HUES6 (cell line): ENCODE data around the gene GPR68.

Experiments
- H3K27ac ChIP-seq: 2 replicates; pipeline ENCODE4 v1.7.0; 2013; ENCODE audit warnings: low read depth, mild to moderate bottlenecking, low read length, inconsistent platforms
- H3K27me3 ChIP-seq: 2 replicates; pipeline ENCODE4 v1.6.1; 2013; ENCODE audit warnings: low read length; ENCODE audit not compliant: control insufficient read depth, insufficient read depth
- H3K36me3 ChIP-seq: 2 replicates; pipeline ENCODE4 v1.6.1; 2013; ENCODE audit warnings: low read length; ENCODE audit not compliant: control insufficient read depth, insufficient read depth
- H3K4me1 ChIP-seq: 2 replicates; pipeline ENCODE4 v1.6.1; 2013; ENCODE audit warnings: low read length; ENCODE audit not compliant: control insufficient read depth, insufficient read depth
- H3K4me3 ChIP-seq: 2 replicates; pipeline ENCODE4 v1.5.1; 2013; ENCODE audit warnings: low read depth, low read length
- H3K9ac ChIP-seq: one replicate; pipeline ENCODE4 v1.6.1; 2013; ENCODE audit warnings: mild to moderate bottlenecking, low read length
- H3K9me3 ChIP-seq: 2 replicates; pipeline ENCODE4 v1.6.1; 2013; ENCODE audit warnings: low read depth, low read length; ENCODE audit not compliant: control insufficient read depth, insufficient read depth

The GPR68 gene

GRCh38 chr14:91235841-91236240, 8.7 kb downstream of the GPR68 start:
- H3K36me3 ChIP-seq = no peaks in the 10 kb centered on the region
- H3K27me3 ChIP-seq = no peaks in the 10 kb centered on the region
- no peak overlapping the region for H3K27ac ChIP-seq
- no peak overlapping the region for H3K9ac ChIP-seq
- H3K4me1 ChIP-seq = no peaks in the 10 kb centered on the region
- H3K4me3 ChIP-seq = no peak overlapping the region
- H3K9me3 ChIP-seq = no peaks in the 10 kb centered on the region

GRCh38 chr14:91234791-91235114, 9.8 kb downstream of the GPR68 start:
- H3K36me3 ChIP-seq = no peaks in the 10 kb centered on the region
- H3K4me3 ChIP-seq = no peak overlapping the region
- H3K9me3 ChIP-seq = 0 out of 2 replicates have a peak, but pooled peaks cover 4% of the 10 kb centered on the region
- H3K27ac ChIP-seq = no peak overlapping the region
- no peaks in the 10 kb centered on the region for H3K4me1 ChIP-seq
- no peak overlapping the region for H3K9ac ChIP-seq
- H3K27me3 ChIP-seq = no peaks in the 10 kb centered on the region

GRCh38 chr14:91233936-91234790, 10.3 kb downstream of the GPR68 start:
- Histone ChIP-seq H3K36me3 (no peaks in the 10 kb centered on the region), H3K27ac (no peak overlapping the region), H3K27me3 (no peaks in the 10 kb centered on the region), H3K4me3 (no peak overlapping the region), H3K4me1 (no peaks in the 10 kb centered on the region), H3K9me3 (0 out of 2 replicates have a peak, but pooled peaks cover 4% of the 10 kb centered on the region), H3K9ac (no peak overlapping the region)

GRCh38 chr14:91232603-91233002, 11.9 kb downstream of the GPR68 start:
- no peaks in the 10 kb centered on the region for H3K36me3 ChIP-seq
- no peaks in the 10 kb centered on the region for H3K27me3 ChIP-seq
- no peak overlapping the region for H3K27ac ChIP-seq
- H3K4me3 ChIP-seq = no peak overlapping the region
- no peak overlapping the region for H3K9ac ChIP-seq
- H3K4me1 ChIP-seq = peaks cover 7% of the 10 kb centered on the region
- 0 out of 2 replicates have a peak, but pooled peaks cover 4% of the 10 kb centered on the region for H3K9me3 ChIP-seq

- Histone ChIP-seq H3K27ac (no peak overlapping the region), H3K9me3 (0 out of 2 replicates have a peak, but pooled peaks cover 4% of the 10 kb centered on the region), H3K4me3 (no peak overlapping the region), H3K4me1 (peaks cover 7% of the 10 kb centered on the region), H3K36me3 (no peaks in the 10 kb centered on the region), H3K9ac (no peak overlapping the region), H3K27me3 (no peaks in the 10 kb centered on the region)
Measured at GRCh38 chr14:91232052-91232451, 12.5 kb downstream of the GPR68 start.

GRCh38 chr14:91231446-91231845, 13.1 kb downstream of the GPR68 start:
- Histone ChIP-seq H3K9me3 (0 out of 2 replicates have a peak, but pooled peaks cover 4% of the 10 kb centered on the region), H3K27me3 (no peaks in the 10 kb centered on the region), H3K4me3 (no peak overlapping the region), H3K9ac (no peak overlapping the region), H3K36me3 (no peaks in the 10 kb centered on the region), H3K27ac (no peak overlapping the region), H3K4me1 (peaks cover 7% of the 10 kb centered on the region)

GRCh38 chr14:91230397-91231035, 14.0 kb downstream of the GPR68 start:
- Histone ChIP-seq H3K27ac (no peak overlapping the region), H3K9ac (no peak overlapping the region), H3K4me1 (peaks cover 7% of the 10 kb centered on the region)

GRCh38 chr14:91229743-91230200, 14.7 kb downstream of the GPR68 start:
- peaks cover 7% of the 10 kb centered on the region for H3K4me1 ChIP-seq
- no peak overlapping the region for H3K4me3 ChIP-seq
- no peaks in the 10 kb centered on the region for H3K36me3 ChIP-seq
- H3K27me3 ChIP-seq = no peaks in the 10 kb centered on the region
- no peak overlapping the region for H3K27ac ChIP-seq
- H3K9ac ChIP-seq = no peak overlapping the region
- 0 out of 2 replicates have a peak, but pooled peaks cover 4% of the 10 kb centered on the region for H3K9me3 ChIP-seq

More at GRCh38 chr14:91230397-91231035, 14.0 kb downstream of the GPR68 start:
- H3K36me3 ChIP-seq = no peaks in the 10 kb centered on the region
- 0 out of 2 replicates have a peak, but pooled peaks cover 4% of the 10 kb centered on the region for H3K9me3 ChIP-seq
- no peaks in the 10 kb centered on the region for H3K27me3 ChIP-seq
- no peak overlapping the region for H3K4me3 ChIP-seq

- H3K36me3 ChIP-seq = no peaks in the 10 kb centered on the region
- H3K27ac ChIP-seq = no peak overlapping the region
- no peaks in the 10 kb centered on the region for H3K27me3 ChIP-seq
- H3K9ac ChIP-seq = no peak overlapping the region
- peaks cover 7% of the 10 kb centered on the region for H3K4me1 ChIP-seq
- H3K4me3 ChIP-seq = no peak overlapping the region
- 0 out of 2 replicates have a peak, but pooled peaks cover 4% of the 10 kb centered on the region for H3K9me3 ChIP-seq
Measured at GRCh38 chr14:91229005-91229382, 15.5 kb downstream of the GPR68 start.

- Histone ChIP-seq H3K36me3 (no peaks in the 10 kb centered on the region), H3K4me1 (peaks cover 7% of the 10 kb centered on the region), H3K9me3 (0 out of 2 replicates have a peak, but pooled peaks cover 4% of the 10 kb centered on the region), H3K4me3 (no peak overlapping the region), H3K9ac (no peak overlapping the region), H3K27ac (no peak overlapping the region), H3K27me3 (no peaks in the 10 kb centered on the region)
Measured at GRCh38 chr14:91228112-91229004, 16.1 kb downstream of the GPR68 start.
